Activated T-helper 1 cell treated with Interleukin-2 at 50 U/mL for 16 hours (primary cell): ENCODE measurements around the gene HSF5.
"Not testable (repeated sequence)": the region's sequence is repeated elsewhere in the genome, so short reads cannot be mapped to it uniquely, and the experiment has no call there.

Experiments used
- DNase-seq: peaks from one replicate; pipeline ENCODE4 v3.0.0-alpha.2; 2020; ENCODE audit warnings: low read depth

Gene HSF5

DNA sequence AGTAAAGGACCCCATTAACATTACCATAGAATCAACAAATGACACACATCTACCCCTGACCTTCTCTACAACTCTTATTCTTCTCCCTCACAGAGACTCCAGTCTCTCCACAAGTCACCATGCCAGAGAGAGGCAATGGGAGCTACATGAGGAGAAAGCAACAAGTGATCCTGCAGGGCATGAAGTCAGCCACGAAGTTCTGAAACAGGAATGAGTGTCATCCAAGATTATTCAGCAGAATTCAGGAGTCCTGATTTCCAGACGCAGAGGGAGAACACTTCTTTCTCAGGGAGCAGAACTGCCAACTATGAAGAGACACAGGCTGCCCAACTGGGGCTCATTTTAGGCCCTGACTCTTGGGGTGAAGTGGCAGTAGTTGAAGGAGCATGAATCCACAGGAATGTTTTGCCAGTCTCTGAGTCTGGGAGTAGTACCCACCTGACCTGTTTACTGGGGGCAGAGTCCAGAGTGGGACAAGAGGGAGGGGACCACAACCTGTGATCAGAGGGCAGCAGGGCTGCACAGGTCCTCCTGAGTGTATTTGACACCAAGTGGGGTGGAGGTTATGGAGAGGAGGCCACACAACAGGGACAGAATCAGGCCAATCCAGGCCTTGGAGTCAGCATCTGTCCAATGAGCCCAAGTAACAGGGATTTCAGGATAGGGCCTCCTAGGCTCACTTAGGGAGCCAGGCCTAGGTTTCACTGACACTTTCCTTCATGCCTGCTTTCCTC is 28.6 kb upstream of the HSF5 start:
- DNase-seq, result no peak

DNA sequence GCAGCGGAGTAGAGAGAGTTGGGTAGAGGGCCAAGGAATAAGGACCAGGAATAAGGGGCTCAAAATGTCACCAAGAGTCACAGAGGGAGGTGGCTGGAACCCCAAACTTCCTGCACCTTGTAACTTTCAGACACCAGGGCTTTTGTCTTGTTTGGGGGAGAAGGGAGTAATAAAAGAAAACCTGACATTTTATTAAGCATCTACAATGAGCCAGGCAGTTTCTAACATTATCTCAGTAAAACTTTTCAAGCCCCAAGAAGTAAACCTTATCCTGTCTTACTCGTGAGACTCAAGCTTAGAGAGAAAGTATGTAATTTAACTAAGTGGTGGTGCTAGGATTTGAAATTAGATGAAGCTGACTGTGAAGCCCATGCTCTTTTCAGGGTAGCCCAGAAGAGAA is 27.1 kb upstream of the HSF5 start:
- DNase-seq, result no peak

DNA sequence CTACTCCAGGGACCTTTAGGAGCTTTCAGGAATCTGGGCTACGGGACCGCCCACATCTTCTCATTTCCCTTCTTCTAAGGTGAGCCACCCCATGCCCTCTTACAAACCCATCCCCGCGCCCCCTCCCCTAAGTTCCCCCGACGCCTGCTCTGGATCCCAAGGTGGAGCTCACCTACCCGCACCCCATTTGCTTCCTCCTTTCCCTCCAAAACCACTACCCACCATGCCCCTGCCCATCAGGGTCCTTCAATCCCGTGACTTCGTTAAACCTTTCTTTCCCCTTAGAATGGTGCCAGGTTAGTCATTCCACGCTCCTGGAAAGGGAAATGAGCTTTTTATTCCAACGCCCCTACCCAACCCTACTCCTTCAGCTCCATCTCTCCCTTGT is 26.6 kb upstream of the HSF5 start:
- no peak for DNase-seq

DNA sequence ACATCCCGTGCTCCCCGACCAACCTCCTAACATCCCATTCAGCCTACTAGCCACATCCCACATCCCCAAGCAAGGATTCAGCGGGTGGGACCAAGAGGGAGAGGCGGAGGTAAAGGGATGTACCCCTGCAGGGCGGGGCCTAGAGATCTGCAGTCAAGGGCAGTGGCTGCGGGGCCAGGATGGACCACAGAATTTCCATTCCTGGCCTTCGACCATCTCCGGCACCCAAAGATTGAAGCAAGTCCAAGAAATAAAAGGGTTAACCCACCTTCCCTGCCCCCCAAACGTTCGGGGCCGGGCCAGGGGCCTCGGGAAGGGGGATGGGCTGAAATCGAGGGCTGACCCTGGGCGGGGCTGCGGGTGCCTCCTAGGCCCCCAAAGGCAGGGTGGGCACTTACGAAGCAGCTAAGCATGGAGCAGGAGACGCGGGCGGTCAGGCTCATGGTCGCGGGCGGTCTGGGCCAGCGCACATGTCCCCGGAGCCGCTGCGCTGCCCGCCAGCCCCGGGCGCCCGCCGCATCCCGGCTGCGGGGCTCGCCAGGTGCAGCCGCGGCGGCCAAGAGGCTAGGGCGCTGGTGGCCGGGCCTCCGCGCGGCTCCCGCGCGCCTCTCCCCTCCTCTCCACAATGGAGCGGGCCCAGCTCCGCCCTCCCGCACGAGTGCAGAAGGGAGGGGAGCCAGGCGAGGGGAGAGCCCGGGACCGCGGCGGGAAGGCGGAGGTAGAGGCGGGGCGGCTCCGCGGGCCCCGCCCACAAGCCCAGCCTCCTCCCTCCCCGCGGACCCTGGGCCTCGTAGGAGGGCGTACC is 26.0 kb upstream of the HSF5 start, which contains the start of gene MTMR4:
Gene MTMR4, minus strand, starts transcription at position 674 of the 805 bp plus-strand sequence. Its CDS starts 231 bp downstream, at position 443.
- DNase-seq, result peak; percentile 67

DNA sequence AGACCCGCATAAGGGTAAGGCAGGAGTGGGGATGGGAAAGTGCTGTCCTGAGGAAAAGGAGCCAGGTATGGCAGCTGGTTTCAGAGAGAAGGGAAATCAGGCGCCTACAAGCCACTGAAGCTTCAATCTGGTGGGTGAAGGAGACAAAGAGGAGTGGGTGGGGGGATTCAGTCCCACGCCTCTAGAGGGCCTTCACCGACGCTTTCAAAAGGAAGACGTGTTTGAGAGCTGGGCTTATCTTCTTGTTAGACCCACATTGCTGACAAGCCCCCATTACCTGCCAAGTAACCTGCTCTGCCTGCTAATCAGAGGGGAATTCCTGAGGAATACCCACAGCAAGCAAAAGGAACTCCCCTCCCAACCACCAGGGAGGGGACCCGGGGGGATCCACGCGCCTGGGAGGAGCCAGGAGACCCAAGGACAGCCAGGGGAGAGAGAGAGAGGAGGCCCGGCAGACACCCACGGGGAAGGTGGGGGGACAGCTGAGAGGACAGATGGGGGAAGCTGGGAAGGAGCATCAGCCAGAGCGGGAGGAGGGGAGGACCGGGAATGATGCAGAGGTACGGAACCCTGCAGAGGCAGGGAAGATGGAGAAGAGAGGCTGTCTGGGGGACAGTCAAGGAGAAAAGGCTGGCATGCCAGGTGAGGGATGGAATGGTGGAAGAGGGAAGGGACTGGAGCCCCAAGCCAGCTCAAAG is 25.2 kb upstream of the HSF5 start:
- DNase-seq, result no peak

DNA sequence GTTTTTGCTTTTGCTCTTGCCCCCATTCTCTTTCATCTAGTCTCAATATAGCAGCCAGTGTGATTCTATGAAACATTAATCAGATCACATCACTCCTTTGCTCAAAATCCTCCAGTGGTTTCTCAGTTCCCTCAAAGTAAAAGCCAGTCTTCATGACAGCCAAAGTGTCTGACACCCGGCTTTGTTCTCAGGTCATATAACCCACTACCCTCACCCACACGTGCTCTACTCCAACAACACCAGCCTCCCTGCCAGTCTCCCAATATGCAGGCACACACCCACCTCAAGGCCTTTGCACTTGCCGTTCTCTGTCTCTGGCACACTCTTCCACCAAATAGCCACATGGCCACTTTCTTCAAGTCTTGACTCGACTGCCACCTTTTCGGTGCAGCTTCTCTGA is 21.9 kb upstream of the HSF5 start:
- DNase-seq, result no peak

DNA sequence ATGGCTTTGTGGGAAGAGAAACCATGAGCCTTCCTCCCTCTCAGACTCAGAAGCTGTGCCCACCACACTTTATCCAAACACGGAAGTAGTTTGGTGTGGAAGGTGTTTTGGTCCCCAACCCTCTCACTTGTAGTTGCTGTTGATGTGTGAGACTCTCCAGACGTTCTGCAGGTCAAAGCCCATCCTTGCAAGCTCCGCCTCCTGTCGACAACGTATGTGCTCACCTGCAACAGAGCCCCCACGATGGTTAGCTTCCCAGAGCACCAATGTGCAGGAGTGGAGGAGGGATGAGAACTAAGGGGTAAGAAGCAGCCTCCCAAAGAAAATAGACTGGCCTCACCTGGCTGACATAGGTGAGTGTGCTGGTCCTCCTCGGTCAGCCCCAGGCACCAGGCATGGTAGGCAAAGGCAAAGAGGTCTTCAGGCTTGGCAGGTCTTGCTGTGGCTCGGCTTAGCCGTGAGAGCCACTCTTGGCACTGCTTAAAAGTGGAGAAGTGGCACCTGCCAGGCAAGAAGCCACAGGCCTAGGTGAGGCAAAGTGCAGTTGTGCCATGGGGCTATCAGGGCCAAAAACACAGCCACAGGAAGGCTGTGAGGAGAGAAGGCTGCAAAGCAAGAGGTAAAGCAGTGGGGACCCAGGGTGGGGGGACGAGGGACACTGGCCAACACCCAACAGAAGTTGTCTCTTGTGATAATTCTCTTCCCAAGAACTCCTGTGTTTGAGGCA is 20.3 kb upstream of the HSF5 start:
- no peak for DNase-seq

DNA sequence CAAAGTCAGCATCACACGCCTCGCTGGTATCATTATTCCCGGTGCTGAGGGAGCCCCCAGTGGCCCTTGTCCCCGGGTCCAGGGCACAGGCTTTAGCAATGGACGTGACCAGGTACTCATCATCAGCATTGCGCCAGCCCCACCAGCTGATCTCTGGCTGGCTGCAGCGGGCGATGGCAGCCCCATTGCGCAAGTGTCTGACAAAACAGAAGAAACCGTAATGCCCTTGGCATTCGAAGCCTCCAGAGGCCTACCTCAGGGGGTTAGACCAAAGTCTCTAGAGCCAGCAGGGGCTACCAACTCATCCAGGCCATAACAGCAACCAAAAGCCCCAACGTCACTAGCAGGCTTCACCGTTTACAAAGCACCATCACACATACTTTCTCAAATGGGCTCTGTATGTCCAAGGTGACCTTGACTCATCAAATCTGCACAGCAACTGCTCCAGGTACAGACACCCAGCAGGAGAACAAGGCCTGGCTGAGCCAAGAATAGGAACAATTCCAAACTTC is 19.0 kb upstream of the HSF5 start:
- no peak for DNase-seq

DNA sequence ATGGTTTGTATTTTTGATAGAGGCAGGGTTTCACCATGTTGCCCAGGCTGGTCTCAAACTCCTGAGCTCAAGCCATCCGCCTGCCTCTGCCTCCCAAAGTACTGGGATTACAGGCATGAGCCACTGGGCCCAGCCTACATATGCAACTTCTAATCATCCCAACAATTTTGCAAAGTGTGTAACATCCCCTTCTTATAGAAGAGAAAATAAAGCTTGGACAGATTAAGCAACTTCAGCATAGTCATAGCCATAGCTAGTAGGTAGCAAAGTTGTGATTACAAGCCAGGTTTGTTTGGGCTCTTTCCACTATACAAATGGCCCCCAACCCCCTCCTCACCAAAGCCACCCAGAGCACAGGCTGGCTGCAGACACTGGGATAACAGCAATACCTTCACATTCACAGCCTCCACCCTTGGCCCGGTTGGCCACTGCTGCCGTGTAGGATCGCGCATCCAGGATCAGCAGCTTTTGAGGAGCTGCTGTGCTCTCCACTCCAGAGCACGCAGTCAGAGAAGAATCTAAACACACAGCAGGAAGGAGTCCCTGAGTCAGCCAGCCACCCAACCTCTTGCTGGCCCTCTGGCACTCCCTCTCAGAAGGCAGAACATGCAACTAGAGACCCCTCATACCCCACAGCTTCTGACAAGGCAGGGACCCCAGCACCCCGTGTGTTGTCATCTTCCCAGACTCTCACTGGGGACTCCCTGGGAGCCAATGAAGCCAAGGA is 18.3 kb upstream of the HSF5 start:
- DNase-seq, result no peak

DNA sequence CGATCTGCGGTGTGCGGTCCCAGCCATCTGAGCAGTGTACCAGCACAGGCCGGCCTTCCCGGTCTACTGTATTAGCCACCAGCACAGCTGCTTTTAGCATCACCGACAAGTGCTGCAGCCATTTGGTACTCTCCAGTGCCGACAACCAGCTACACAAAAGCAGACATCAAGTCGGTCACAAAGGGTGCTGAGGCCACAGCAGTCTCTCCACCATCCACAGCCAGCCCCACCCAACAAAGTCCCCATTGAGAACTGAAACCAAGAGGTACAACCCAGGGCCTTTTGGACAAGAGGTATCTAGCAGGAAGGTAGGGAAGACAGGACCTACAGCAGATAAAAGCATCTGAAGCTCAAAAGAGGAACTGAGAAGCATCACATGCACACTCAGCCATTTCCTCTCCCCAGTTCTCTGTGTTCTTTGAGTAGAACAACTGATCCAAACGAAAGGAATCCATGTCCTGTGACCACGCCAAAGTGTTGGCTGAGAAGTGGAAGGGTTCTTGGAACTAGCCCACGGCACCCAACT is 16.7 kb upstream of the HSF5 start:
- DNase-seq, result no peak

DNA sequence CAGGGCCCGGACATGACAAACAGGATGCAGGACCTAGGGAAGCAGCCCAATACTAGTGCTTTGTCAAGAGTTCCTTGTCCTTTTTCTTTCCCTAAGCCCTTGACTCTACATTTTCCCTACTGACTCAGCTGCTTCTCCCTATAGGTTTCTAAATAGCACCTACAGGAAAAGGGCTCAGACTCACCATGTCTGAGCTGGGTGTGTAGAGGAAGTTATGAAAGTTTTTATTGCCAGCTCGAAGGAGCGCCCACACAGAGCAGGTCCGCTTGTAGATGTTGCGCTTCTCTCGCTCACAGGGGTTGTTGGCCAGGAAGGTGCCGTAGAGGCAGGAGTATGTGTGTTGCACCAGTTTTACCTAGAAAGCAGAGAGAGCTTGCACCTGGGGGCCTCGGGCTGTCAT is 15.7 kb upstream of the HSF5 start:
- no peak for DNase-seq

DNA sequence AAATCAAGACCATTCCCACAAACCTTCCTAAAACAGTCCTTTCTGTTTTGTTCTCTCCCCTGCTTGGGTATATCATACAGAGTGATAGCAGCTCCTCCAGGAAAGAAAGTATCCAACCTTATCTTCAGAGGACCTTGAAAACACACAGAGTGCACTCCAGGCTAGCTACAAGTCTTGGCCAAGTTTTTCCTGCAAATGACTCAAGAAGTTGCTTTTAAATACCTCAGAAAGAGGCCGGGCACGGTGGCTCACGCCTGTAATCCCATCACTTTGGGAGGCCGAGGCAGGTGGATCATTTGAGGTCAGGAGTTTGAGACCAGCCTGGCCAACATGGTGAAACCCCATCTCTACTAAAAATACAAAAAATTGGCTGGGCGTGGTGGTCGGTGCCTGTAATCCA is 14.9 kb upstream of the HSF5 start:
- not testable (repeated sequence) for DNase-seq

DNA sequence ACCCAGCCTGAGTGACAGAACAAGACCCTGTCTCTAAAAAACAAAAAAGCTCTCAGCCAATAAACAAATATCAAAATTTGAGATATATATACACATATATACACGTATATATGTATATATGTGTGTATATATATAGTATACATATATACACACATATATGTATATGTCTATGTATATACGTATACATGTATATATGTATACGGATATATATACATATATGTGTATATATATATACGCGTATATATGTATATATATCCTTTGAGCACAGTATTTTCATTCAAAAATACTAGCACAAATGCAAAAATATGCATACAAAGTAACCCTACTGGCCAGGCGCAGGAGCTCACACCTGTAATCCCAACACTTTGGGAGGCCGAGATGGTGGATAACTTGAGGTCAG is 13.2 kb upstream of the HSF5 start:
- no peak for DNase-seq

DNA sequence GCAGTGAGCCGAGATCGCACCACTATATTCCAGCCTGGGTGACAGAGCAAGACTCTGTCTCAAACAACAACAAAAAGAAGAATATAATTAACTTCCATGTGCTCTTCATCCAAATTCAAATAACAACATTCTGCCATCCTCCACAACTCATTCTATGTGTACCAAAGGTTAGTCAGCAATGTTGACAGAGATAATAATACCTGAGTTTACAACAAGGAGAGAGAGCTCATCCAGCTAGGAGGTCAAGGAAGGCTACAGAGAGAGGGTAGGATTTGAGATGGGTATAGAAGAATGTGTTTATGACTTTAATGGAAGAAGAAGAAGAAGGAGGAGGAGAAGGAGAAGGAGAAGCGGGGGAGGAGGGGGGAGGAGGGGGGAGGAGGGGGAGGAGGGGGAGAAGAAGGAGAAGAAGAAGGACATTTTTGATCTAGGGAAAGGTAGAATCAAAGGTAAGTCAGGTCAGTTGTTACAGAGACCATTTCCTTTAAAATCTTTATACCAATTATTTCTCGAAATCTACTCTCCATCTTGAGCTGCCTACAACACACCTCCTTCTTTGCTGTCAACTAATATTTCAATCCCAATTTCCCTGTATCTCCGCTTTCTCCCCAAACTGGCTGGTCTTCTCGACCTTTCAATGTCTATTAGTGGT is 10.1 kb upstream of the HSF5 start:
- no peak for DNase-seq

DNA sequence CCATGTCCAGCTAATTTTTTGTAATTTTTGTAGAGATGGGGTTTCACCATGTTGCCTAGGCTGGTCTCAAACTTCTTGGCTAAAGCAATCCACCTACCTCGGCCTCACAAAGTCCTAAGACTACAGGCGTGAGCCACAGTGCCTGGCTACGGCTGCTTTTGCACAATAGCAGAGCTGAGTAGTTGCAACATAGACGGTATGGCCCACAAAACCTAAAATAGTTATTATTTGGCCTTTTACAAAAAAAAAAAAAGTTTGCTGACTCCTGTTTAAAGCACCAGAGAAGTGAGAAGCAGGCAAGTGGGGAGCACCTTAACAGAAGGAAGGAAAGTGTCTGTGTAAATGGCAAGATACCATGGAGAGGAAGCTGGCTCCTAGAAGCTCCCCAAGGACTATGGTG is 5.3 kb upstream of the HSF5 start:
- no peak for DNase-seq

DNA sequence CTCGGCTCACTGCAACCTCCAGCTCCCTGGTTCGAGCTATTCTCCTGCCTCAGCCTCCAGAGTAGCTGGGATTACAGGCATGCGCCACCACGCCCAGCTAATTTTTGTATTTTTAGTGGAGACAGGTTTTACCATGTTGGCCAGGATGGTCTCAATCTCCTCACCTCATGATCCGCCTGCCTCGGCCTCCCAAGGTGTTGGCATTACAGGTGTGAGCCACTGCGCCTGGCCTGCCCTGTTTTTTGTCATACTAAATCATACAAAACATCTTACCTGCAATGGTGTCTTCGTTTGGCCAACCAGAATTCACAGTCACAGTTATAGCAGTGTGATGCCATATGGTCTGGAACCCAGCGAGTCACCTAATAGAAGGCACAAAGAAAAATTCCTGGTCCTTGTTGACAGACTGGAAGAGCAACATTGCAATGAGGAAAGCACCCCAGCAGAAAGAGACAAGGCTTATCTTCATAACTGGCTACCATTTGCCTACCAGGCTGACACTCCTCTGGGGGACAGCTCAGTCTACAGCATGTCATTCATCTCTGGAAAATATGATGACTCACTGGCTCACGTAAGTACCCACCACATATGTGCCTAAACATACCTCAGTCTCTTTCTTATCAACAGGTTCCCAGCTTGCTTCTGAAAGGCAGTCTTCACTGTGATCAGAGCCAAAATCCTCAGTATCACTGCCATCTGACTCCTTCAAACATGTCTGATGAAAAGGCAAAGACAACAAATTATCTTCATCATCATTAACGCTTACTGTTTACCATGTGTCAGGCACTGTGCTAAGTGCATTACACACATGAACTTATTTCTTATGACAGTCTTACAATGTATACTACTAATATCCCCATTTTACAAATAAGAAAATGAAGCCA is 4.3 kb upstream of the HSF5 start:
- no peak for DNase-seq

DNA sequence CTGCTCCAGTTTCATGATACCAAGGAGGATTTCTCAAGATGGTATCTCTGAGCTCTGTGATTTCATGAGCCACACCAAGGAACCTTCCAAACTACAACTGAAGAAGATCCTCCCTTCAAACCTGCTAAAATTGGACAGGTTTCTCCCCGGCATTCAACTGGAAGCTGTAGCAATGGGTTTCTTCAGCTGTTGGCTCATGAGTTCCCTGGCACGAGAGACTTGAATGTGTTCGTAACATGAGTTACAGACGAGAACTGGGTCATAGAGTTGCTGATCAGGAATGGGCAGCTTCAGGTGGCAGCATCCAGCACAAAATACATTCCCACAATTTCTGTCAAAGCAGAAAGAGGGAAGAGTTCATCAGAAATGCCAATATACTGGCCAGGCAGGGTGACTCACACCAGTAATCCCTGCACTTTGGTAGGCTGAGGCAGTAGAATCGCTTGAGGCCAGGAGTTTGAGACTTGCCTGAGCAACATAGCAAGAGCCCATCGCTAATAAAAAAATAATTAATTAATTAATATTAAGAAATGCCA is 3.4 kb upstream of the HSF5 start:
- DNase-seq, result no peak

DNA sequence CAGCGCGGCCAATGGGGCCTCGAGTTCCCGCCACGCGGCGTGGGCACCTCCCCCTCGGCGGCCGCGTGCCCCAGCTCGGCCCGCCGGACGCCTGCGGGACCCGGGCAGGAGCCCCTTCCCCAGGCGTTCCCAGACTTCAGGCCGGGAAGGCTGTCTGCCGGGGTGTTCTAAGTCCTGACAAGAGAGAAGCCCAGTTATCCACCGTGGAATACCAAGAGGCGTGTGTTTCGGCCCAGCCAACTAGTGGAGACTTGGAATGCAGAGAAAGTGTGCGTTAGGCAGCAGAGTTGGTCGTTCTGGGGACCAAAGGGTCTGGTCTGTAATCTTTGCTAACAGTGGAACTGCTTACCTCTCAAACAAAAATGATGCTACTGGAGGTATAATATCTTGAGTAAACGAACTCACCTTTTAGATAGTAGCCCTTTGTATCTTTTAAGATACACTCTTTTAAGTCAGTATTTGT is 251 bp upstream of the HSF5 start:
- no peak for DNase-seq

DNA sequence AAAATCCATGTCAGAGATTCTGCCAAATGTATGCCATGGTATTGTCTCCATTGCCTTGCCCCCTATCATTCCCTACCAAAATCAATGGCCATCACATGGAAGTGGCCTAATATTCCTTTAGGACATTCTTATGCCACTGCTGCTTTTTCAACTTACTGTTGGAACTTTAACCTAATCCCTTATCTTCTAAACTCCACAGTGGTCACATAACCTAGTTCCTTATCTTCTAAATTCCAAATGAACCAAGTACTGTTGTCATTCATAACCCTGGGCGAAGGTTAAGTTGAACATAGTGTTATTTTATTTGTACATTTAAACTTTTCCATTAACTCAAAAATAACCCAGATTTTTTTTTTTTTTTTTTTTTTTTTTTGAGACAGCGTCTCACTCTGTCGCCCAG is 3.6 kb downstream of the HSF5 start:
- DNase-seq, result no peak
